Endothelial cell of umbilical vein (primary cell): Measurements from ENCODE around the gene SLC17A9. TPM values are rescaled to one million over a fixed set of nuclear protein-coding genes. Genes with fewer than 3 reads are reported as not detected.

Experiments used
- BruUV-seq: library from RNA; stranded (reverse); fragments of 400-500 nt; replicated peaks from 2 replicates; lab custom pipeline; 2021; lab: Mats Ljungman, UMichigan
- CTCF ChIA-PET: fragments of 300-600, 350-600 bp; sonication (Branson Sonifier 250); formaldehyde crosslinking; loops from one replicate; lab custom pipeline; 2021; ENCODE audit warnings: antibody characterized with exemption, inconsistent platforms; lab: Charles Lee
- POLR2A ChIA-PET: fragments of 300-600, 350-600 bp; sonication (Branson Sonifier 250); formaldehyde crosslinking; loops from one replicate; lab custom pipeline; 2021; ENCODE audit warnings: antibody characterized with exemption, inconsistent platforms; lab: Charles Lee
- DNase-seq: peaks from one replicate; pipeline ENCODE4 v3.0.0-alpha.2; 2011; ENCODE audit warnings: low read depth, low spot score
- FAIRE-seq: peaks from 2 replicates; lab custom pipeline; 2011; peaks lifted over from hg19 to GRCh38; lab: Jason Lieb, UNC
- H2AFZ ChIP-seq: 2 replicates; pipeline ENCODE4 v1.6.0; 2012; ENCODE audit warnings: low read depth, low read length, control low read depth, inconsistent platforms
- H3K27ac ChIP-seq: 2 replicates; pipeline ENCODE4 v1.5.1; 2011; ENCODE audit warnings: low read depth, mild to moderate bottlenecking, control low read depth, low read length, moderate library complexity; ENCODE audit not compliant: insufficient read depth
- H3K27me3 ChIP-seq, 2 experiments: 2 replicates each; pipeline versions ENCODE4 v1.6.0 to v1.6.1; 2011; ENCODE audit warnings: low read length in 2 of 2, mixed read lengths in 1 of 2; ENCODE audit not compliant: control insufficient read depth in 2 of 2, insufficient read depth in 2 of 2
- H3K36me3 ChIP-seq, 2 experiments: 2 replicates in 1 of 2; 3 replicates in 1 of 2; pipeline ENCODE4 v1.5.1; 2011; ENCODE audit warnings: low read length in 2 of 2, mild to moderate bottlenecking in 1 of 2, moderate library complexity in 1 of 2; ENCODE audit not compliant: control insufficient read depth in 2 of 2, insufficient read depth in 2 of 2; ENCODE audit errors: extremely low read depth in 1 of 2
- H3K4me1 ChIP-seq: 3 replicates; pipeline ENCODE4 v1.5.1; 2011; ENCODE audit warnings: mild to moderate bottlenecking, low read length; ENCODE audit not compliant: control insufficient read depth, insufficient read depth; ENCODE audit errors: extremely low read depth
- H3K4me2 ChIP-seq: 2 replicates; pipeline ENCODE4 v1.6.1; 2011; ENCODE audit warnings: low read length, control low read depth, mixed read lengths; ENCODE audit not compliant: insufficient read depth
- H3K4me3 ChIP-seq, 3 experiments: fragments of 200-600 bp in 1 of 3; sonication (generic), shearing (Covaris generic) in 1 of 3; replicated peaks in 1 of 3; 2 replicates each; pipeline ENCODE4 v1.5.1; 2011 to 2016; ENCODE audit warnings: control low read depth in 3 of 3, low read length in 3 of 3, mild to moderate bottlenecking in 2 of 3, inconsistent platforms in 1 of 3, low read depth in 1 of 3, moderate library complexity in 1 of 3; ENCODE audit not compliant: insufficient read depth in 1 of 3
- H3K79me2 ChIP-seq: 2 replicates; pipeline ENCODE4 v1.6.0; 2012; ENCODE audit warnings: low read length, inconsistent platforms; ENCODE audit not compliant: control insufficient read depth, insufficient read depth
- H3K9ac ChIP-seq: replicated peaks from 2 replicates; pipeline ENCODE3; 2011; ENCODE audit warnings: low read length, control low read depth; ENCODE audit not compliant: insufficient read depth; ENCODE audit errors: extremely low read depth
- H3K9me1 ChIP-seq: replicated peaks from 3 replicates; pipeline ENCODE4 v1.6.0; 2011; ENCODE audit warnings: mild to moderate bottlenecking, low read length; ENCODE audit not compliant: control insufficient read depth, insufficient read depth; ENCODE audit errors: extremely low read depth
- H3K9me3 ChIP-seq: replicated peaks from 2 replicates; pipeline ENCODE4 v1.5.1; 2012; ENCODE audit warnings: low read length, inconsistent platforms; ENCODE audit not compliant: control insufficient read depth, insufficient read depth
- H4K20me1 ChIP-seq: replicated peaks from 2 replicates; pipeline ENCODE3; 2011; ENCODE audit warnings: mild to moderate bottlenecking, low read length; ENCODE audit not compliant: control insufficient read depth, insufficient read depth; ENCODE audit errors: extremely low read depth
- EZH2 ChIP-seq: IDR thresholded peaks from 2 replicates; pipeline ENCODE4 v1.6.1; 2012; ENCODE audit warnings: borderline replicate concordance, low read depth, mild to moderate bottlenecking, moderate library complexity, low read length, inconsistent platforms; ENCODE audit not compliant: severe bottlenecking
- GATA2 ChIP-seq: IDR thresholded peaks from 2 replicates; pipeline ENCODE4 v1.7.0; 2011; ENCODE audit warnings: low read depth, mild to moderate bottlenecking, moderate library complexity, mixed read lengths, low read length; ENCODE audit not compliant: insufficient read length, insufficient read depth
- JUN ChIP-seq: IDR thresholded peaks from 2 replicates; pipeline ENCODE4 v1.6.1; 2011; ENCODE audit warnings: borderline replicate concordance, low read depth; ENCODE audit not compliant: insufficient read length, insufficient read depth
- MYC ChIP-seq: IDR thresholded peaks from one replicate; pipeline ENCODE4 v1.6.1; 2011; ENCODE audit warnings: mild to moderate bottlenecking, low read depth, low read length
- POLR2A ChIP-seq: IDR thresholded peaks from 2 replicates; pipeline ENCODE4 v1.6.1; 2012; ENCODE audit warnings: low read depth, mild to moderate bottlenecking, control low read depth, low read length
- POLR2AphosphoS5 ChIP-seq: IDR thresholded peaks from 2 replicates; pipeline ENCODE4 v1.6.1; 2012; ENCODE audit warnings: low read depth, mild to moderate bottlenecking, control low read depth, low read length, moderate library complexity; ENCODE audit not compliant: insufficient read depth
- dilution Hi-C: fragments of 300-500 bp; cut with MboI; formaldehyde crosslinking; loops from one replicate; pipeline ENCODE4 v1.15.0; 2019; ENCODE audit warnings: low sequenced_read_pairs; ENCODE audit not compliant: extremely low pct_ligation_motif_present
- intact Hi-C: fragments of 100-400 bp; cut with micrococcal nuclease; formaldehyde crosslinking; loops from one replicate; pipeline ENCODE4 v1.10.0; 2022
- polyA plus RNA-seq, 4 experiments: library from polyadenylated mRNA; depleted of rRNA in 3 of 4; stranded (reverse) in 3 of 4; unstranded in 1 of 4; fragments of >200 nt; gene quantifications; 2 replicates each; pipeline versions ENCODE4 v1.2.1 to v1.2.3, GENCODE V29; 2011 to 2012; ENCODE audit warnings: missing spikeins in 1 of 4
- total RNA-seq: library from RNA; stranded (reverse); gene quantifications from 2 replicates; pipeline ENCODE4 v1.2.3, GENCODE V29; 2021
- TF ChIP-seq, protein P1 (sequence below), 2 donors: IDR thresholded peaks; 1 replicate in 1 of 2; 2 replicates in 1 of 2; pipeline ENCODE4 v1.5.1; 2011; ENCODE audit warnings: low read length in 2 of 2, mild to moderate bottlenecking in 2 of 2, moderate library complexity in 2 of 2, control low read depth in 1 of 2, inconsistent platforms in 1 of 2, low read depth in 1 of 2; ENCODE audit not compliant: insufficient read depth in 1 of 2; ENCODE audit errors: extremely low read depth in 1 of 2
- TF ChIP-seq, protein P2 (sequence below): IDR thresholded peaks from 2 replicates; pipeline ENCODE4 v1.6.1; 2011; ENCODE audit not compliant: insufficient read depth, insufficient read length

The SLC17A9 gene
- total and polyA plus RNA-seq, 2 donors (not counting 3 experiments of a cell fraction or from before 2014, with no cell fraction given), result 38.2 to 44.5 TPM

DNA sequence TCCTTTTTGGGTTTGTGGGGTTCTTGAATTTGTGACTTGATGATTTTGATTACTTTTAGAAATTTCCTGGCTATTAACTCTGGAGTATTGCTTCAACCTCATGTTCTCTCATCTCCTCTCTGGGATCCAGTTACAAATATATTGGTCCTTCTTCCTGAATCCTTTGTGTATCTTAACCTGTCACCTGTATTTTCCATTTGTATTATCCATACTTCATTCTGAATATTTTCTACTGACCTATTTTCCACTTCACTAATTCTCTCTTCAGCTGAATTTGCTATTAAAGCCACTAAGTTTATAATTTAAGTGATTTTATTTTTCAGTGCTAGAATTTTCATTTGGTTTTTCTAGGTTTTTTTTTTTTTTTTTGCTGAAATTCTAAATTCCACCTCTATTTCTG lies 60.7 kb downstream of the SLC17A9 start:
- Histone ChIP-seq H3K4me2 (no peak overlapping the region), H3K9ac (no peak overlapping the region), H4K20me1 (no peaks in the 10 kb centered on the region), H3K27ac (no peak overlapping the region), H3K27me3 (peaks cover 50 to 52% of the 10 kb centered on the region in 2 experiments), H3K36me3 (no peaks in the 10 kb centered on the region), H3K9me1 (no peaks in the 10 kb centered on the region), H3K4me3 (no peak overlapping the region), H2AFZ (no peak overlapping the region), H3K9me3 (no peaks in the 10 kb centered on the region), H3K4me1 (no peaks in the 10 kb centered on the region), H3K79me2 (no peaks in the 10 kb centered on the region)
- BruUV-seq, result no TSS peak
- intact Hi-C loops, result no loop called here
- dilution Hi-C loops, result no loop called here
- TF ChIP-seq EZH2 (no peak), POLR2A (no peak), JUN (no peak), GATA2 (no peak), POLR2AphosphoS5 (no peak), MYC (no peak)
- TF ChIP-seq, protein P1, sequence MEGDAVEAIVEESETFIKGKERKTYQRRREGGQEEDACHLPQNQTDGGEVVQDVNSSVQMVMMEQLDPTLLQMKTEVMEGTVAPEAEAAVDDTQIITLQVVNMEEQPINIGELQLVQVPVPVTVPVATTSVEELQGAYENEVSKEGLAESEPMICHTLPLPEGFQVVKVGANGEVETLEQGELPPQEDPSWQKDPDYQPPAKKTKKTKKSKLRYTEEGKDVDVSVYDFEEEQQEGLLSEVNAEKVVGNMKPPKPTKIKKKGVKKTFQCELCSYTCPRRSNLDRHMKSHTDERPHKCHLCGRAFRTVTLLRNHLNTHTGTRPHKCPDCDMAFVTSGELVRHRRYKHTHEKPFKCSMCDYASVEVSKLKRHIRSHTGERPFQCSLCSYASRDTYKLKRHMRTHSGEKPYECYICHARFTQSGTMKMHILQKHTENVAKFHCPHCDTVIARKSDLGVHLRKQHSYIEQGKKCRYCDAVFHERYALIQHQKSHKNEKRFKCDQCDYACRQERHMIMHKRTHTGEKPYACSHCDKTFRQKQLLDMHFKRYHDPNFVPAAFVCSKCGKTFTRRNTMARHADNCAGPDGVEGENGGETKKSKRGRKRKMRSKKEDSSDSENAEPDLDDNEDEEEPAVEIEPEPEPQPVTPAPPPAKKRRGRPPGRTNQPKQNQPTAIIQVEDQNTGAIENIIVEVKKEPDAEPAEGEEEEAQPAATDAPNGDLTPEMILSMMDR (IDR thresholded peaks at IDR 0.05; ENCODE audit: extremely low read depth in 1 of 2, insufficient read depth in 1 of 2, low read depth in 1 of 2, low read length in 2 of 2), result no peak
- TF ChIP-seq, protein P2, sequence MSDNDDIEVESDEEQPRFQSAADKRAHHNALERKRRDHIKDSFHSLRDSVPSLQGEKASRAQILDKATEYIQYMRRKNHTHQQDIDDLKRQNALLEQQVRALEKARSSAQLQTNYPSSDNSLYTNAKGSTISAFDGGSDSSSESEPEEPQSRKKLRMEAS, result no peak
- POLR2A ChIA-PET, result no interaction called here
- CTCF ChIA-PET, result interaction anchor here (2.5 kb wide), 1 partner anchor 138 kb away, joined by 5 read pairs; no protein-coding TSS in a partner anchor
- no peak for DNase-seq
- no peak for FAIRE-seq
